CD4-positive, alpha-beta T cell treated with Interleukin-4 for 1 hour (primary cell): ENCODE results near the gene MYNN.

ENCODE experiments used
- DNase-seq, 2 donors: peaks; one replicate each; pipeline ENCODE4 v3.0.0-alpha.2; 2020 to 2022

MYNN gene

DNA sequence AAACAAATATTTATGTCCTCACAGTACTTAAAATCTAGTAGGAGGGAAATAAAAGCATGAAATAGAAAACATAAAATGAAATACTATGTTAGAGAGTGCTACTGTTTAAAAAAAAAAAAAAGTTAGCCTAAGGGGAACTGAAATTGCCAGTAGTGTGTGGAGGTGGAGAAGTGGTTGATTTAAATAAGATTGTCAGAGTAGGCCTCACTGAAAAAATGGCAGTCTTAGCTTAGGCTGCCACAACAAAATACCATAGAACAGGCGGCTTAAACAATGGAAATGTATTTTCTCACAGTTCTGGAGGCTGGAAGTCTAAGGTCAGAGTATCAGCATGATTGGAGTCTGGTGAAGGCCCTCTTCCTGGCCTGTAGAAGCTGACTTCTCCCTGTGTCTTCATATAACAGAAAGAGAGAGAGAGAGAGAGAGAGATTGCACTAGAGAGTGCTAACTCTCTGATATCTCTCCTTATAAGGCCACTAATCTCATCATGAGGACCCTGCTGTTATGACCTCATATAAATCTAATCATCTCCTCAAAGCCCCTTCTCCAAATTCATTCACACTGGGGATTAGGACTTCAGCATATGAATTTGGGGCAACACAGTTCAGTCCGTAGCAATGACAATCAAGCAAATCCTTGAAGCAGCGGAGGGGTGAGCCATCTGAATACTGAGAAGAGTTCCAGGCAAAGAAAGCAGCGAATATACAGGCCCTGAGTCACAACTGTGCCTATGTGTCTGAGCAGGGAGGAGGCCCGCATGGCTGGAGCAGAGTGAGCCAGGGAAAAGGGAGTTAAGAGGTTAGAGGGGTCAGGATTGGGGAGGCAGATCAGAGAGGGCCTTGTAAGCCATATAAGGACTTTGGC lies 63.1 kb downstream of the MYNN start:
- no peak for DNase-seq

DNA sequence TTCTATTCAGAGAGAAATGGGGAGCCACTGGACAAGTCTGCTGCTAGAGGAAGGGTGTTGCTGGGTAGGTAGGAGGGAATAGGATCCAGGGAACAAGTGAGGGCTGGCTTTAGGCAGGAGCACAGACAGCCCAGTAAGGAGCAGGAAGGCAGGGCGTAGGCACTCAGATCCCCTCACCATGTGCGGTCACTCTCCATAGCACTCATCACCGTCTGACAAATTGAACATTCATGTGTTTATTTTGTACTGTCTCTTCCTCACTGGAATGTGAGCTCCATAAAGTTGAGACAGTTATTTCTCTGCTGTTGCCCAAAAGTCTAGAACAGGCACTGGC lies 63.7 kb downstream of the MYNN start:
- no peak for DNase-seq

DNA sequence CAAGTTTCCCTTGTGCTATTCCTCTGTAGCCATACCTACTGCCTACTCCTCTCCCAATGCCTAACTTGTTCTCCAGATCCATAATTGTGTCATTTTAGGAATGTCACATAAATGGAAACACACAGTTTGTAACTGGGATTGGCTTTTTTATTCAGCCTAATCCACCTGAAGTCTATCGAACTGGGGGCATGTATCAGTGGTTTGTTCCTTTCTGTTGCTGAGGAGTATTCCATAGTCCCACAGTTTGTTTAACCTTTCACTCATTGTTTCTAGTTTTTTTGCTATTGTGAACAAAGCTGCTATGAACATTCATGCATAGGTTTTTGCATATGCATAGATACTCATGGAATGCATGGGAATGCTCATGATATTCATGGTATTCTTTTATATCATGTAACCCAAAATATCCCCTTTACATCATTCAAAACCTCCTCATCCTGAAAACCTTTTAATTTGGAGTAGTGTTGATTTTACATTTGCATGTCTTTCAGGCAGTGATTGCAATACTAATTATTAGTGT lies 65.4 kb downstream of the MYNN start:
- DNase-seq: no peak
